Stomach (tissue), 4 donors: ENCODE results near the gene C2CD3.
"Not testable (repeated sequence)": the region's sequence is repeated elsewhere in the genome, so short reads cannot be mapped to it uniquely, and the experiment has no call there.

Experiments
- EP300 ChIP-seq: sonication (generic); formaldehyde crosslinking; IDR thresholded peaks from one replicate; pipeline ENCODE4 v1.6.1; 2017; ENCODE audit warnings: antibody characterized with exemption
- POLR2A ChIP-seq, 4 donors: fragments of 450-650 bp; IDR thresholded peaks; one replicate each; pipeline ENCODE4 v1.6.1; 2016; ENCODE audit warnings: antibody characterized with exemption in 4 of 4, control low read depth in 2 of 4, mild to moderate bottlenecking in 1 of 4, moderate library complexity in 1 of 4
- TF ChIP-seq, protein P1 (sequence below), 7 experiments: fragments of 450-650 bp in 4 of 7; fragments of 200-600 bp in 3 of 7; sonication (generic) in 3 of 7; IDR thresholded peaks; one replicate each; pipeline ENCODE4 v1.5.1; 2016 to 2019; ENCODE audit warnings: antibody characterized with exemption in 7 of 7, control low read depth in 2 of 7, mild to moderate bottlenecking in 1 of 7

DNA sequence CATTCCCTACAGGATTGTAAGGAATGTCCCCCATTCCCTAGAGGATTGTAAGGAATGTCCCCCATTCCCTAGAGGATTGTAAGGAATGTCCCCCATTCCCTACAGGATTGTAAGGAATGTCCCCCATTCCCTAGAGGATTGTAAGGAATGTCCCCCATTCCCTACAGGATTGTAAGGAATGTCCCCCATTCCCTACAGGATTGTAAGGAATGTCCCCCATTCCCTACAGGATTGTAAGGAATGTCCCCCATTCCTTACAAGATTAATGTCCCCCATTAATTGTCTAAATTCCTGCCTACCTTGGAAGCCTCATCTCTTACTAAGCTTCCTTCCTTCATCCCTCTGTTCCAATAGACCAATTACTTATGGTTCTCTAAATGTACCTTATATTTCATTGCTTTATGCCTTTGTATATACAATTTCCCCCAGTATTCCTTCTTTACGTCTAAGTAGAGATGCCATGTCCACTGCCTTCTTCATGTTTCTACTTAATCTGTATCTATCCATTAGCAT is 30.8 kb downstream of the C2CD3 start:
- TF ChIP-seq, protein P1, sequence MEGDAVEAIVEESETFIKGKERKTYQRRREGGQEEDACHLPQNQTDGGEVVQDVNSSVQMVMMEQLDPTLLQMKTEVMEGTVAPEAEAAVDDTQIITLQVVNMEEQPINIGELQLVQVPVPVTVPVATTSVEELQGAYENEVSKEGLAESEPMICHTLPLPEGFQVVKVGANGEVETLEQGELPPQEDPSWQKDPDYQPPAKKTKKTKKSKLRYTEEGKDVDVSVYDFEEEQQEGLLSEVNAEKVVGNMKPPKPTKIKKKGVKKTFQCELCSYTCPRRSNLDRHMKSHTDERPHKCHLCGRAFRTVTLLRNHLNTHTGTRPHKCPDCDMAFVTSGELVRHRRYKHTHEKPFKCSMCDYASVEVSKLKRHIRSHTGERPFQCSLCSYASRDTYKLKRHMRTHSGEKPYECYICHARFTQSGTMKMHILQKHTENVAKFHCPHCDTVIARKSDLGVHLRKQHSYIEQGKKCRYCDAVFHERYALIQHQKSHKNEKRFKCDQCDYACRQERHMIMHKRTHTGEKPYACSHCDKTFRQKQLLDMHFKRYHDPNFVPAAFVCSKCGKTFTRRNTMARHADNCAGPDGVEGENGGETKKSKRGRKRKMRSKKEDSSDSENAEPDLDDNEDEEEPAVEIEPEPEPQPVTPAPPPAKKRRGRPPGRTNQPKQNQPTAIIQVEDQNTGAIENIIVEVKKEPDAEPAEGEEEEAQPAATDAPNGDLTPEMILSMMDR (IDR thresholded peaks at IDR 0.05), result not testable (repeated sequence)
- not testable (repeated sequence) for TF ChIP-seq EP300; POLR2A (IDR thresholded peaks at IDR 0.05)
